ENCODE data around the gene LFNG. TPM values are rescaled to one million over a fixed set of nuclear protein-coding genes. Genes with fewer than 3 reads are reported as not detected.

The LFNG gene
- total and polyA plus RNA-seq, 12 donors = 2.4 to 11.8 (median 9.0) TPM

DNA sequence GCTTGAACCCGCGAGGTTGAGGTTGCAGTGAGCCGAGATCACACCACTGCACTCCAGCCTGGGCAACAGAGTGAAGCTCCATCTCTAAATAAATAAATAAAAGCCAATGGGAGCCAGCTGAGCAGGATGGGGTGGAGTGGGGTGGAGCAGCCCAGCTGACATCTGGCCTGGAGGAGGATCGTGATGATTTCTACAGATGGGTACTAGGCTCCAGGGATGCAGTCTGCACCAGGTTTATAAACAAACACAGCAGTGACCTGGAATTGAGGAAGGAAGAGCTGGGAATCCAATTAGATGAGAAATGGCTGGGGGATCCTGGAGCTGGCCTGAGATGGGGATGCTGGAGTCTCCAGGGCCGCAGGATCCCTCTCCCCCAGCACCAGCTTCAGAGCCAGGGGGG lies 36.1 kb upstream of the LFNG start:
- peaks cover 0 to 10% (median 6%) of the 10 kb centered on the region in 11 donors for H3K9me3 ChIP-seq
- ATAC-seq = peak in 6 of 8 donors; percentile 12 to 72 (median 42)
- WGBS, 2 donors = 47 to 55% methylated on average over 5 of the region's 5 CpGs
- H3K27me3 ChIP-seq = peaks cover 0 to 10% (median 5%) of the 10 kb centered on the region in 7 donors
- no peak overlapping the region for H3K4me3 ChIP-seq
- TF ChIP-seq, protein P1, sequence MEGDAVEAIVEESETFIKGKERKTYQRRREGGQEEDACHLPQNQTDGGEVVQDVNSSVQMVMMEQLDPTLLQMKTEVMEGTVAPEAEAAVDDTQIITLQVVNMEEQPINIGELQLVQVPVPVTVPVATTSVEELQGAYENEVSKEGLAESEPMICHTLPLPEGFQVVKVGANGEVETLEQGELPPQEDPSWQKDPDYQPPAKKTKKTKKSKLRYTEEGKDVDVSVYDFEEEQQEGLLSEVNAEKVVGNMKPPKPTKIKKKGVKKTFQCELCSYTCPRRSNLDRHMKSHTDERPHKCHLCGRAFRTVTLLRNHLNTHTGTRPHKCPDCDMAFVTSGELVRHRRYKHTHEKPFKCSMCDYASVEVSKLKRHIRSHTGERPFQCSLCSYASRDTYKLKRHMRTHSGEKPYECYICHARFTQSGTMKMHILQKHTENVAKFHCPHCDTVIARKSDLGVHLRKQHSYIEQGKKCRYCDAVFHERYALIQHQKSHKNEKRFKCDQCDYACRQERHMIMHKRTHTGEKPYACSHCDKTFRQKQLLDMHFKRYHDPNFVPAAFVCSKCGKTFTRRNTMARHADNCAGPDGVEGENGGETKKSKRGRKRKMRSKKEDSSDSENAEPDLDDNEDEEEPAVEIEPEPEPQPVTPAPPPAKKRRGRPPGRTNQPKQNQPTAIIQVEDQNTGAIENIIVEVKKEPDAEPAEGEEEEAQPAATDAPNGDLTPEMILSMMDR (IDR thresholded peaks at IDR 0.05) = no peak
- H3K36me3 ChIP-seq = no peaks in the 10 kb centered on the region
- no peak overlapping the region for H3K27ac ChIP-seq
- no peak for DNase-seq
- intact Hi-C loops (cut with DNase I) = loop anchor here in 1 of 10 donors (5.0 kb wide), 1 partner anchor 34 kb away; the partner anchor contains the start of gene LFNG
- H3K4me1 ChIP-seq = peaks cover 14 to 54% (median 30%) of the 10 kb centered on the region in 9 donors

DNA sequence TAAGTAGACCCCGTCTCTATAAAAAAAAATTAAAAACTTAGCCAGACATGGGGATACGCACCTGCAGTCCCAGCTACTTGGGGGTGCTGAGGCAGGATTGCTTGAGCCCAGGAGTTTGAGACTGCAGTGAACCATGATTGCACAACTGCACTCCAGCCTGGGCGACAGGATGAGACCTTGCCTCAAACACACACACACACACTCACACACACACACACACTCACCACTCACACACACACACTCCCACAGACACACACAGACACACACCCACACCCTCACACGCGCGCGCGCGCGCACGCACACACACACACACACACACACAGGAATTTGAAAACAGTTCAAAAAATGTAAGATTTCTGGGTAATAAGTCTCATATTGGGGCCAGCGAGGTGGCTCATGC lies 34.7 kb upstream of the LFNG start:
- TF ChIP-seq, protein P1 (IDR thresholded peaks at IDR 0.05) = no peak
- no peaks in the 10 kb centered on the region for H3K36me3 ChIP-seq
- no peak for ATAC-seq
- 88 to 91% methylated on average over 12 of the region's 12 CpGs for WGBS, 2 donors
- intact Hi-C loops (cut with DNase I) = loop anchor here in 2 of 10 donors (5.0 kb wide), 2 partner anchors 32 to 37 kb away; partner anchors contain the start of gene LFNG (in 1 of the 2)
- H3K4me3 ChIP-seq = no peak overlapping the region
- H3K4me1 ChIP-seq = peaks cover 17 to 54% (median 36%) of the 10 kb centered on the region in 9 donors
- H3K9me3 ChIP-seq = peaks cover 0 to 10% (median 6%) of the 10 kb centered on the region in 11 donors
- H3K27me3 ChIP-seq = peaks cover 0 to 7% (median 0%) of the 10 kb centered on the region in 7 donors
- no peak for DNase-seq
- no peak overlapping the region for H3K27ac ChIP-seq

DNA sequence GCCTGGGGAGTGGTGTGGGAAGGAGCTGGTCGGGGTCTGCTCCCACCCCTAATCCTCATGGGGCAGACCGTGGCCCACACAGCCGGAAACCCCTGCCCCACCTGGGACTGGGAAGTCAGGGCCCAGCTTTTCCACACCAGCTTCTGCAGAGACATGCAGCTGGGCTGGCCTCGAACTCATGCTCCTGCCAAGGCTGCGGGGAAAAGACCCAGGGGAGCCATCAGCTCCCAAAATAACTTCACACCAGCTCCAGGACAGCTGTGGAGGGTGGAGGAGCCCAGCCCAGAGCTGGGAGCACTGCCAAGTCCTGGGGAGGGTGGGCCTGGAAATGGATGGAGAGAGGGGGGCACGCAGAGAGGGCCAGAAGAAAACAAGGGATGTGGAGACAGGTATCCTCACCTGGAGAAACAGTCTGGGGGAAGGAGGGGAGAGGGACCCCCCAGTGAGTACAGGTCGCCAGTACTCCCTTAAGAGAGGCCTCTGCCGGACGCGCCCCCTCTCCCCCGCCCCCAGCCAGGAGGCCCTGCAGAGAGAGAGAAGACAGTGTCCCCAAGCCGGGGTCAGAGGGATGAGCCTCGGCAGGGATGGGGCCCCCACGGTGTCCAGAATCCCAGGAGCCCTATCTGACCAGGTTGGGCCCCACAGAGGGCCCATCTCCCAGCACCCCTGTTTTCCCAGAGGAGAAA lies 31.8 kb upstream of the LFNG start:
- 29% methylated on average over 14 of the region's 14 CpGs for WGBS, 2 donors
- H3K27me3 ChIP-seq = peaks cover 0 to 4% (median 0%) of the 10 kb centered on the region in 7 donors
- no peaks in the 10 kb centered on the region for H3K36me3 ChIP-seq
- intact Hi-C loops (cut with DNase I) = loop anchor here in 1 of 10 donors (5.0 kb wide), 1 partner anchor 35 kb away; no protein-coding TSS in a partner anchor
- H3K4me3 ChIP-seq = no peak overlapping the region
- TF ChIP-seq, protein P1 (IDR thresholded peaks at IDR 0.05) = no peak
- DNase-seq (peak; percentile 76 to 77), ATAC-seq (peak; percentile 54 to 83 (median 66))
- H3K4me1 ChIP-seq = peaks cover 18 to 57% (median 38%) of the 10 kb centered on the region in 9 donors
- H3K9me3 ChIP-seq = peaks cover 0 to 8% (median 6%) of the 10 kb centered on the region in 11 donors
- H3K27ac ChIP-seq = peak overlapping the region in 8 of 10 donors; percentile 39 to 88 (median 68)

DNA sequence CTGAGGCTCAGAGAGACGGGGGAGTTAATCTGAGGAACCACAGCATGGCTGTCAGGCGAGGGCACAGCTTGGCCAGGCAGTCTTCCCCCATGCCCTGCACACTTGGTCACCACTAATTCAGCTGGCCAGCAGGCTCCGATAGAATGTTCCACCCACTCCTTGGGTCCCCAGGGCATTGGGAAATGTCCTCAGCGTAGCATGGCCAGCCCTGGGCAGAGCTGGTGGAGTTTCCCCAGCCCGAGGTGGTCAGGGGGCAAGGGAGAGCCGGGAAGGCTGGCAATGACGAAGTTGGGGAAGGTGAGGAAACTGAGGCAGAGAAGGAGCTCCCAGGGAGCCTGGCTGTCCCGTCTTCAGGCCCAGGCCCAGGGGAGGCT lies 31.3 kb upstream of the LFNG start:
- TF ChIP-seq, protein P1 (IDR thresholded peaks at IDR 0.05) = no peak
- peaks cover 0 to 3% (median under 1%) of the 10 kb centered on the region in 11 donors for H3K9me3 ChIP-seq
- H3K27me3 ChIP-seq = peaks cover 0 to 7% (median 0%) of the 10 kb centered on the region in 7 donors
- intact Hi-C loops (cut with DNase I) = loop anchor here in 1 of 10 donors (5.0 kb wide), 1 partner anchor 34 kb away; no protein-coding TSS in a partner anchor
- peak; percentile 28 to 81 (median 38) for ATAC-seq
- H3K4me1 ChIP-seq = peaks cover 22 to 60% (median 43%) of the 10 kb centered on the region in 9 donors
- no peaks in the 10 kb centered on the region for H3K36me3 ChIP-seq
- H3K27ac ChIP-seq = peak overlapping the region in 8 of 10 donors; percentile 39 to 88 (median 68)
- no peak overlapping the region for H3K4me3 ChIP-seq
- DNase-seq = no peak
- 42 to 49% methylated on average over 8 of the region's 8 CpGs for WGBS, 2 donors

Data from heart right ventricle (tissue), 16 donors.